ENCODE data around the gene GUCD1.

GUCD1 gene

DNA sequence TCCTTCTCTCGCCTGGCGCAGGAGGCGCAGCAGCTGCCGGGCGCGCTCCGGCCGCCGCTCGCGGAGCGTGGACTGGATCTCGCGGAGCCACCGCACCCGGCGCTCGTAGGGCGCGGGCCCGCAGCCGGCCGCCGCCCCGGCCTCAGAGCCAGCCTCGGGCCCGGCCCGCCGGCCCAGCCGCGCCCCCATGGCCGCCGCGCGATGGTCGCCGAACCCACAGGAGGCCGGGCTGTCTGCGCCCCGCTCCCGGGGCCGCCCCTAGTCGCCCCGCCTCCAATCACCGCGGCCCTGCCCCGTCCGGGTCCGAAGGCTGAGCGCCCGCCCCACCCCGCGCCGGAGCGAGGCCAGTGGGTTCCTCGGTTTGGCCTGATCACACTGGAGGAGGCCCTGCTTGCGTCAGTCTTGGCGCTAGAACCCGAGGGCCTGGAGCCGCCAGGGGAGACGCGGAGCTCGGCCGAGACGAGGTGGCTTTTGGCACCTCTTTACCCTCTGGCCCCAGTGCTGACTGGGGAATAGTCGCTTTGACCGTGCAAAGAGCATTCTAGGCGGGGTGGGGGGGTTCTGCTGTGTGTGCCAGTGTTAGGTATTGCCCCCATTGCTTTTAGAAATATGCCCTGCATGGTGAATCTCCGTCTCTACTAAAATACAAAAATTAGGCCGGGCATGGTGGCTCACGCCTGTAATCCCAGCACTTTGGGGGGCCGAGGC, 38.1 kb upstream of the GUCD1 start, which contains the start of gene LRRC75B (continued):
- TF ChIP-seq, protein P1, sequence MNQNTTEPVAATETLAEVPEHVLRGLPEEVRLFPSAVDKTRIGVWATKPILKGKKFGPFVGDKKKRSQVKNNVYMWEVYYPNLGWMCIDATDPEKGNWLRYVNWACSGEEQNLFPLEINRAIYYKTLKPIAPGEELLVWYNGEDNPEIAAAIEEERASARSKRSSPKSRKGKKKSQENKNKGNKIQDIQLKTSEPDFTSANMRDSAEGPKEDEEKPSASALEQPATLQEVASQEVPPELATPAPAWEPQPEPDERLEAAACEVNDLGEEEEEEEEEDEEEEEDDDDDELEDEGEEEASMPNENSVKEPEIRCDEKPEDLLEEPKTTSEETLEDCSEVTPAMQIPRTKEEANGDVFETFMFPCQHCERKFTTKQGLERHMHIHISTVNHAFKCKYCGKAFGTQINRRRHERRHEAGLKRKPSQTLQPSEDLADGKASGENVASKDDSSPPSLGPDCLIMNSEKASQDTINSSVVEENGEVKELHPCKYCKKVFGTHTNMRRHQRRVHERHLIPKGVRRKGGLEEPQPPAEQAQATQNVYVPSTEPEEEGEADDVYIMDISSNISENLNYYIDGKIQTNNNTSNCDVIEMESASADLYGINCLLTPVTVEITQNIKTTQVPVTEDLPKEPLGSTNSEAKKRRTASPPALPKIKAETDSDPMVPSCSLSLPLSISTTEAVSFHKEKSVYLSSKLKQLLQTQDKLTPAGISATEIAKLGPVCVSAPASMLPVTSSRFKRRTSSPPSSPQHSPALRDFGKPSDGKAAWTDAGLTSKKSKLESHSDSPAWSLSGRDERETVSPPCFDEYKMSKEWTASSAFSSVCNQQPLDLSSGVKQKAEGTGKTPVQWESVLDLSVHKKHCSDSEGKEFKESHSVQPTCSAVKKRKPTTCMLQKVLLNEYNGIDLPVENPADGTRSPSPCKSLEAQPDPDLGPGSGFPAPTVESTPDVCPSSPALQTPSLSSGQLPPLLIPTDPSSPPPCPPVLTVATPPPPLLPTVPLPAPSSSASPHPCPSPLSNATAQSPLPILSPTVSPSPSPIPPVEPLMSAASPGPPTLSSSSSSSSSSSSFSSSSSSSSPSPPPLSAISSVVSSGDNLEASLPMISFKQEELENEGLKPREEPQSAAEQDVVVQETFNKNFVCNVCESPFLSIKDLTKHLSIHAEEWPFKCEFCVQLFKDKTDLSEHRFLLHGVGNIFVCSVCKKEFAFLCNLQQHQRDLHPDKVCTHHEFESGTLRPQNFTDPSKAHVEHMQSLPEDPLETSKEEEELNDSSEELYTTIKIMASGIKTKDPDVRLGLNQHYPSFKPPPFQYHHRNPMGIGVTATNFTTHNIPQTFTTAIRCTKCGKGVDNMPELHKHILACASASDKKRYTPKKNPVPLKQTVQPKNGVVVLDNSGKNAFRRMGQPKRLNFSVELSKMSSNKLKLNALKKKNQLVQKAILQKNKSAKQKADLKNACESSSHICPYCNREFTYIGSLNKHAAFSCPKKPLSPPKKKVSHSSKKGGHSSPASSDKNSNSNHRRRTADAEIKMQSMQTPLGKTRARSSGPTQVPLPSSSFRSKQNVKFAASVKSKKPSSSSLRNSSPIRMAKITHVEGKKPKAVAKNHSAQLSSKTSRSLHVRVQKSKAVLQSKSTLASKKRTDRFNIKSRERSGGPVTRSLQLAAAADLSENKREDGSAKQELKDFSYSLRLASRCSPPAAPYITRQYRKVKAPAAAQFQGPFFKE (tag by site-specific recombination; IDR thresholded peaks at IDR 0.05; ENCODE audit: borderline replicate concordance) = no peak
- TF ChIP-seq, protein P2, sequence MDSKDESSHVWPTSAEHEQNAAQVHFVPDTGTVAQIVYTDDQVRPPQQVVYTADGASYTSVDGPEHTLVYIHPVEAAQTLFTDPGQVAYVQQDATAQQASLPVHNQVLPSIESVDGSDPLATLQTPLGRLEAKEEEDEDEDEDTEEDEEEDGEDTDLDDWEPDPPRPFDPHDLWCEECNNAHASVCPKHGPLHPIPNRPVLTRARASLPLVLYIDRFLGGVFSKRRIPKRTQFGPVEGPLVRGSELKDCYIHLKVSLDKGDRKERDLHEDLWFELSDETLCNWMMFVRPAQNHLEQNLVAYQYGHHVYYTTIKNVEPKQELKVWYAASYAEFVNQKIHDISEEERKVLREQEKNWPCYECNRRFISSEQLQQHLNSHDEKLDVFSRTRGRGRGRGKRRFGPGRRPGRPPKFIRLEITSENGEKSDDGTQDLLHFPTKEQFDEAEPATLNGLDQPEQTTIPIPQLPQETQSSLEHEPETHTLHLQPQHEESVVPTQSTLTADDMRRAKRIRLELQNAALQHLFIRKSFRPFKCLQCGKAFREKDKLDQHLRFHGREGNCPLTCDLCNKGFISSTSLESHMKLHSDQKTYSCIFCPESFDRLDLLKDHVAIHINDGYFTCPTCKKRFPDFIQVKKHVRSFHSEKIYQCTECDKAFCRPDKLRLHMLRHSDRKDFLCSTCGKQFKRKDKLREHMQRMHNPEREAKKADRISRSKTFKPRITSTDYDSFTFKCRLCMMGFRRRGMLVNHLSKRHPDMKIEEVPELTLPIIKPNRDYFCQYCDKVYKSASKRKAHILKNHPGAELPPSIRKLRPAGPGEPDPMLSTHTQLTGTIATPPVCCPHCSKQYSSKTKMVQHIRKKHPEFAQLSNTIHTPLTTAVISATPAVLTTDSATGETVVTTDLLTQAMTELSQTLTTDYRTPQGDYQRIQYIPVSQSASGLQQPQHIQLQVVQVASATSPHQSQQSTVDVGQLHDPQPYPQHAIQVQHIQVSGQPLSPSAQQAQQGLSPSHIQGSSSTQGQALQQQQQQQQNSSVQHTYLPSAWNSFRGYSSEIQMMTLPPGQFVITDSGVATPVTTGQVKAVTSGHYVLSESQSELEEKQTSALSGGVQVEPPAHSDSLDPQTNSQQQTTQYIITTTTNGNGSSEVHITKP (tag by site-specific recombination; IDR thresholded peaks at IDR 0.05) = 0 out of 2 replicates have a peak, but pooled peaks have one; percentile 24
- no peak for TF ChIP-seq MEIS1 (CRISPR knock-in tag; IDR thresholded peaks at IDR 0.05; ENCODE audit: borderline replicate concordance)
- TF ChIP-seq, protein P3, sequence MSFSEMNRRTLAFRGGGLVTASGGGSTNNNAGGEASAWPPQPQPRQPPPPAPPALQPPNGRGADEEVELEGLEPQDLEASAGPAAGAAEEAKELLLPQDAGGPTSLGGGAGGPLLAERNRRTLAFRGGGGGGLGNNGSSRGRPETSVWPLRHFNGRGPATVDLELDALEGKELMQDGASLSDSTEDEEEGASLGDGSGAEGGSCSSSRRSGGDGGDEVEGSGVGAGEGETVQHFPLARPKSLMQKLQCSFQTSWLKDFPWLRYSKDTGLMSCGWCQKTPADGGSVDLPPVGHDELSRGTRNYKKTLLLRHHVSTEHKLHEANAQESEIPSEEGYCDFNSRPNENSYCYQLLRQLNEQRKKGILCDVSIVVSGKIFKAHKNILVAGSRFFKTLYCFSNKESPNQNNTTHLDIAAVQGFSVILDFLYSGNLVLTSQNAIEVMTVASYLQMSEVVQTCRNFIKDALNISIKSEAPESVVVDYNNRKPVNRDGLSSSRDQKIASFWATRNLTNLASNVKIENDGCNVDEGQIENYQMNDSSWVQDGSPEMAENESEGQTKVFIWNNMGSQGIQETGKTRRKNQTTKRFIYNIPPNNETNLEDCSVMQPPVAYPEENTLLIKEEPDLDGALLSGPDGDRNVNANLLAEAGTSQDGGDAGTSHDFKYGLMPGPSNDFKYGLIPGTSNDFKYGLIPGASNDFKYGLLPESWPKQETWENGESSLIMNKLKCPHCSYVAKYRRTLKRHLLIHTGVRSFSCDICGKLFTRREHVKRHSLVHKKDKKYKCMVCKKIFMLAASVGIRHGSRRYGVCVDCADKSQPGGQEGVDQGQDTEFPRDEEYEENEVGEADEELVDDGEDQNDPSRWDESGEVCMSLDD (tag by site-specific recombination; IDR thresholded peaks at IDR 0.05) = peak; percentile 67; the same call in 1 of the 2 replicates
- no peak for TF ChIP-seq ZNF626 (tag by site-specific recombination; IDR thresholded peaks at IDR 0.05)
- no peak for TF ChIP-seq ZNF223 (tag by site-specific recombination; IDR thresholded peaks at IDR 0.05)
- TF ChIP-seq, protein P4, sequence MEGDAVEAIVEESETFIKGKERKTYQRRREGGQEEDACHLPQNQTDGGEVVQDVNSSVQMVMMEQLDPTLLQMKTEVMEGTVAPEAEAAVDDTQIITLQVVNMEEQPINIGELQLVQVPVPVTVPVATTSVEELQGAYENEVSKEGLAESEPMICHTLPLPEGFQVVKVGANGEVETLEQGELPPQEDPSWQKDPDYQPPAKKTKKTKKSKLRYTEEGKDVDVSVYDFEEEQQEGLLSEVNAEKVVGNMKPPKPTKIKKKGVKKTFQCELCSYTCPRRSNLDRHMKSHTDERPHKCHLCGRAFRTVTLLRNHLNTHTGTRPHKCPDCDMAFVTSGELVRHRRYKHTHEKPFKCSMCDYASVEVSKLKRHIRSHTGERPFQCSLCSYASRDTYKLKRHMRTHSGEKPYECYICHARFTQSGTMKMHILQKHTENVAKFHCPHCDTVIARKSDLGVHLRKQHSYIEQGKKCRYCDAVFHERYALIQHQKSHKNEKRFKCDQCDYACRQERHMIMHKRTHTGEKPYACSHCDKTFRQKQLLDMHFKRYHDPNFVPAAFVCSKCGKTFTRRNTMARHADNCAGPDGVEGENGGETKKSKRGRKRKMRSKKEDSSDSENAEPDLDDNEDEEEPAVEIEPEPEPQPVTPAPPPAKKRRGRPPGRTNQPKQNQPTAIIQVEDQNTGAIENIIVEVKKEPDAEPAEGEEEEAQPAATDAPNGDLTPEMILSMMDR (tag by site-specific recombination; IDR thresholded peaks at IDR 0.05) = no peak
- TF ChIP-seq ZIC2 (tag by site-specific recombination; IDR thresholded peaks at IDR 0.05) = no peak
- TF ChIP-seq YY1 (tag by site-specific recombination; IDR thresholded peaks at IDR 0.05) = no peak; the same call in 1 of the 2 replicates
- no peak for TF ChIP-seq ZNF658 (tag by site-specific recombination; IDR thresholded peaks at IDR 0.05)
- TF ChIP-seq YY2 (tag by site-specific recombination; IDR thresholded peaks at IDR 0.05) = no peak
